GM06990 (cell line): ENCODE measurements around the gene LOXHD1.

Experiments used
- DNase-seq: peaks from one replicate; pipeline ENCODE4 v3.0.0-alpha.2; 2011; ENCODE audit not compliant: insufficient read length; ENCODE audit errors: extremely low read depth
- H3K27me3 ChIP-seq: replicated peaks from 2 replicates; pipeline ENCODE4 v1.6.0; 2011; ENCODE audit warnings: low read length; ENCODE audit not compliant: control insufficient read depth, insufficient read depth
- H3K36me3 ChIP-seq: 2 replicates; pipeline ENCODE4 v1.5.1; 2011; ENCODE audit warnings: low read length; ENCODE audit not compliant: control insufficient read depth, insufficient read depth
- H3K4me3 ChIP-seq: replicated peaks from 2 replicates; pipeline ENCODE4 v1.5.1; 2011; ENCODE audit warnings: low read depth, mild to moderate bottlenecking, control low read depth, low read length
- TF ChIP-seq, protein P1 (sequence below): IDR thresholded peaks from 2 replicates; pipeline ENCODE4 v1.5.1; 2011; ENCODE audit warnings: low read length, control low read depth, mild to moderate bottlenecking, inconsistent platforms; ENCODE audit not compliant: insufficient read depth, poor library complexity, severe bottlenecking

Gene LOXHD1

GRCh38 chr18:46485675-46486194 lies 171.3 kb downstream of the LOXHD1 start:
- DNase-seq = no peak
- Histone ChIP-seq H3K4me3 (no peak overlapping the region), H3K36me3 (no peaks in the 10 kb centered on the region), H3K27me3 (no peaks in the 10 kb centered on the region; the same call in 1 of the 2 replicates)
- TF ChIP-seq, protein P1, sequence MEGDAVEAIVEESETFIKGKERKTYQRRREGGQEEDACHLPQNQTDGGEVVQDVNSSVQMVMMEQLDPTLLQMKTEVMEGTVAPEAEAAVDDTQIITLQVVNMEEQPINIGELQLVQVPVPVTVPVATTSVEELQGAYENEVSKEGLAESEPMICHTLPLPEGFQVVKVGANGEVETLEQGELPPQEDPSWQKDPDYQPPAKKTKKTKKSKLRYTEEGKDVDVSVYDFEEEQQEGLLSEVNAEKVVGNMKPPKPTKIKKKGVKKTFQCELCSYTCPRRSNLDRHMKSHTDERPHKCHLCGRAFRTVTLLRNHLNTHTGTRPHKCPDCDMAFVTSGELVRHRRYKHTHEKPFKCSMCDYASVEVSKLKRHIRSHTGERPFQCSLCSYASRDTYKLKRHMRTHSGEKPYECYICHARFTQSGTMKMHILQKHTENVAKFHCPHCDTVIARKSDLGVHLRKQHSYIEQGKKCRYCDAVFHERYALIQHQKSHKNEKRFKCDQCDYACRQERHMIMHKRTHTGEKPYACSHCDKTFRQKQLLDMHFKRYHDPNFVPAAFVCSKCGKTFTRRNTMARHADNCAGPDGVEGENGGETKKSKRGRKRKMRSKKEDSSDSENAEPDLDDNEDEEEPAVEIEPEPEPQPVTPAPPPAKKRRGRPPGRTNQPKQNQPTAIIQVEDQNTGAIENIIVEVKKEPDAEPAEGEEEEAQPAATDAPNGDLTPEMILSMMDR = no peak

GRCh38 chr18:46484971-46485370 lies 172.0 kb downstream of the LOXHD1 start:
- no peaks in the 10 kb centered on the region; the same call in 1 of the 2 replicates for H3K27me3 ChIP-seq
- no peaks in the 10 kb centered on the region for H3K36me3 ChIP-seq
- no peak overlapping the region for H3K4me3 ChIP-seq
- TF ChIP-seq, protein P1 = no peak
- DNase-seq = no peak

DNA sequence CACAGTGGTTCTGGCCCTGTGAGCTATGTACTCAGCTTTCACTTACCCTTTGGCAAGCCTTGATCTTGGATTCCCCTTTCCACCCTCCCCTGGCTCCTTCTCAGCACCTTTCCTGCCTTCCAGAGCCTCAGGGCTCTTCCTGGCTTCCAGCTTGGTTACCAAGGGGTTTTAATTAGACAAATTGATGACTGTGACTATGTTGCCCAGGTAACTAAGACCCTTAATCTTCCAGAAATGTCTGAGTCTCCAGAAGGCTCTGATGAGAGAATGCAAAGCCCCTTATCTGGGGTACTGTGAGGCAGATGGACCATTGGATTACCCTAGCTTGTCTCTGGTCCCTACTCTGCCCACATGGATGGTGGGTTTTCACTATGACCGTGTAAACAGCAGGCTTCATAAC lies 174.2 kb downstream of the LOXHD1 start:
- H3K27me3 ChIP-seq = no peaks in the 10 kb centered on the region; the same call in 1 of the 2 replicates
- H3K4me3 ChIP-seq = no peak overlapping the region
- DNase-seq = no peak
- H3K36me3 ChIP-seq = no peaks in the 10 kb centered on the region
- TF ChIP-seq, protein P1 = no peak

GRCh38 chr18:46481847-46482245 lies 175.2 kb downstream of the LOXHD1 start:
- H3K27me3 ChIP-seq = no peaks in the 10 kb centered on the region; the same call in 1 of the 2 replicates
- H3K36me3 ChIP-seq = no peaks in the 10 kb centered on the region
- no peak for DNase-seq
- no peak overlapping the region for H3K4me3 ChIP-seq
- TF ChIP-seq, protein P1 = no peak

DNA sequence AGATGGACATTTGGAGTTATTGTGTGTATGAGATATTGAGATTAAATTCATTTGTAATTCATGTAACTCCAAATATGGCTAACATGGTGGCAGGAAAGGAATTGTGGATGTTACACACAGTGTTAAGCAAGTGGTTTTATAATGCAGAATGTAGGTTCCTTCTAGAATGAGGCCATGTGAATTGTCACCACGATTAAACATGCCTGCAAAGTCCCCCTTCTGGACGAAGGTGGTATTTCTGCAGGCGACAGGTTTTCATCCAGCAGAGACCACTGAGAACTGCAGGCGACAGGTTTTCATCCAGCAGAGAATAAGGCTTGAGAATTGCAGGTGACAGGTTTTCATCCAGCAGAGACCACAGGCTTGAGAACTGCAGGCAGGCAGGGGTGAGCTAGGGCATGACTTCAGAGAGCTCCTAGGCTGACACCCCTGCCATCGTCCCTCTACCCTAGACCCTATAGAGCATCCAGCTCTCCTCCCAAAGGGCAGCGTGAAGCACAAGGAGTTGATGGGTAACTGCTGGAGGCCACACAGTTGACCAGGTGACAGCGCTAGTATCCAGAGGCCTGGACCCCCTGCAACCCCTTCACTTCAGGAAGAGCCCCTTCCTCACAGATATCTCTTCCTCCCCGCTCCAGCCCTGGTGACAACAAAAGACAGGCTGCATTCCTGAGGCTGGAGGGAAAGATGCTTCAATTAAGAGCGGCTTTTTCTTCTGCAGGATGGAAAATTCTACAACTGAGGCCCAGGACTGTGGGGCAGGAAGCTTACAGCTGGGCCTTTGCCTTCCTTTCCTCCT lies 175.8 kb downstream of the LOXHD1 start:
- no peaks in the 10 kb centered on the region for H3K36me3 ChIP-seq
- TF ChIP-seq, protein P1 = peak; percentile 68
- no peak overlapping the region for H3K4me3 ChIP-seq
- H3K27me3 ChIP-seq = no peaks in the 10 kb centered on the region; the same call in 1 of the 2 replicates
- no peak for DNase-seq

DNA sequence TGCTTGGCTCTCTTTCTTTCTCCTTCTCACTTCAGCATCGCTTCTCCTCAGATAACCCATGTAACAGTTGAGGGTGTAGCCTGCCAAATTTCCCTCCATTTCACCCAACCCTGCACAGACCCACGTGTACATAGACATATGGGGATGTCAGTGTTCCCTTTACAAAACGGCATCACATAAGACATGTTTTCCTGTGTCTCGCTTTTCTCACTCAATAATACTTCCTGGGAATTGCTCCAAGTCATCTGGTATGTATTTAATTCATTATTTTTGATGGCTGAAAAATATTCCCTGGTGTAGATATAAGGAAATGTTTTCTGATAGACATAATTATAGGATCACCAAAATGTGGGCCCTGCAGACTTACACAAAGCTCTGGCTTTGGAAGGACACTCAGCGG lies 176.8 kb downstream of the LOXHD1 start:
- TF ChIP-seq, protein P1 = no peak
- no peaks in the 10 kb centered on the region; the same call in 1 of the 2 replicates for H3K27me3 ChIP-seq
- no peak for DNase-seq
- no peak overlapping the region for H3K4me3 ChIP-seq
- H3K36me3 ChIP-seq = no peaks in the 10 kb centered on the region
